Subcutaneous adipose tissue (tissue), 4 donors: ENCODE results near the gene SSBP3. TPM values are rescaled to one million over a fixed set of nuclear protein-coding genes. Genes with fewer than 3 reads are reported as not detected.

ENCODE experiments used
- CTCF ChIP-seq: fragments of 450-650 bp; IDR thresholded peaks from one replicate; pipeline ENCODE4 v1.5.1; 2016; ENCODE audit warnings: low read depth, mild to moderate bottlenecking, control low read depth, antibody characterized with exemption, moderate library complexity
- total RNA-seq, 4 donors: library from RNA; depleted of rRNA; stranded (reverse); fragments of >200 nt; gene quantifications; one replicate each; pipeline ENCODE4 v1.1.0, GENCODE V29; 2016

The SSBP3 gene
- total RNA-seq, 4 donors from 2014 or later, result 19.7 to 28.1 (median 25.1) TPM

DNA sequence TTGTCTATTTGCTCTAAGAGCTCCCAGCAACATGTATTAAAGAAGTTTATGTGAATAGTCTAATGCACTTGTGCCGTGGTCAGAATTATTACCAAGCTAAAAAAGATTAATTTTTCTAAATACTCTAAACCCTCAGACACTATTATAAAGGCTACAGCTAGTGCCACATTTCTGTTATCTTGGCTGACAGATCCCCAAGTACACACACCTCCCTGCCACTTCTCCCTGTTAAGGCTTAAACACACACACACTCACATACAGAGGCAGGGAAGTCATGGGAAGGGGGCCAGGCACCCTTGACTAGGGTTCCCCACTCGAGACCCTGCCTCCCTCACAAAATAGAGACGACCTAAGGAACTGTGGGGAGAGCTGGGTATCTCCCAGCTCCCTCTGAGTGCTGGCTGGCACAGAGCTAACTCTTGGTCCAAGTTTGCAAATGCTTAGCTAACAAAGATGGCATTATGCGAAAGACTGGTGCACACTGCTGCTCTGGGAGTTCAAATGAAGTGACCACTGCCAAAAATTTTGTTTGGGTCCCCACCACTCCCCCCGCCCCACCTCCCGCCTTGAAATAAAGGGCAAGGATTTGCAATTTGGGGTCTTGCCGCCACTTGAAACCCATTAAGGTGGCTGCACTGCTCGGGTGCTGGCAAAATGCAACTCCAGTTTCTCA, 9.8 kb downstream of the SSBP3 start:
- TF ChIP-seq CTCF, result no peak

- no peak for TF ChIP-seq CTCF
These were observed 10.8 kb downstream of the SSBP3 start for GRCh38 chr1:54395281-54395934.

- TF ChIP-seq CTCF, result no peak
These were observed 12.1 kb downstream of the SSBP3 start for GRCh38 chr1:54394104-54394503.

DNA sequence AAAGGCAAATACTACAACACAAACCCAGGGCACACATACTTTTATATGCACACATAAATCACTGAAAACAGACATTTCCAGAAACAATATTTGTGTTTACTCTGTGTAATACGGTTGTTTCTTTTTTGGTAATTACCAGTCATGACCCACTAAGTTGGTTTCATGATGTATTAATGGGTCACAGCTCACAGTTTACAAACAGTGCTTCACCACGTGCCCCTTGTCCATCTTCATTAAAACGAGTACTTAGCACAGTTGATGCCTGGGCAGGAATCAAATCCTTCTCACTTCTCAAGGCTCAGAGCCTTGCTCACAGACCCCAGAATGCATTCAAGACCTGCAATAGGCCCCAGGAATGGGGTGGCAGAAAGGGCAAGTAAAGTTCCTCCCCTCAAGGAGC, 13.8 kb downstream of the SSBP3 start:
- no peak for TF ChIP-seq CTCF

DNA sequence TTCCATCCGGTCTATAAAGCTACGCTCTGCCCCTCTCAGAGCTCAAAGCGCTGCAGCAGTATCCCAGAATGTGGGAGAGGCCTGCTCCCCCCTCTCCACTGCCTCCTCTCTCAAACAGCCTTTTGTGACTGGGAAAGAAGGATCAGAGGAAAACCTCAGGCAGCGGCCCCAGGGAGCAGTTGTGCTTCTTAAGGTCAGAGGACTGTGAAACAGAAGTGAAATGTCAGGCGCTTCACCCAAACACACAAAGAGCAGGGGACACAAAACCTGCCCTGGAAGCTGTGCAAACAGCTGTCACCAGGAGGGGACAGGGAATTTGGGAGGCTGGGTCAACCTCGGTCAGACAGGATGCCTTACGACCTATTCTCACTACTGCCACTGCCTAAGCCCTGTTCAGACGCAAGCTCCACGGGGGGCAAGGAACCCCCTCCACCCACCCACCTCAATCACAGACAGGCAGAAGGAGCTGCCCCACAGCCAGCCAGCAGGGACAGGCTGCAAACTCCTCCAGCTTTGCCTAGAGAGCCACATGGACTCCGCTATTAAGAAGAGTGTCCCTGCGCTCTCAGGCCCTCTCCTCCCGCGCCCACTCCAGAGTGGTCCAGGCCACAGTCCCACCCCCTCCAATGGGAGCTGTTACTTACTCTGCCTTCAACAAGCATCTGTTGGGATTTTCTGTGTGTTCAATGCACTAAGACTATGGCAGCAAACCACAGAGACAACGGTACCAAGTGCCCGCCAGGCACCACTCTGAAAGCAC, 14.6 kb downstream of the SSBP3 start:
- TF ChIP-seq CTCF, result no peak

- no peak for TF ChIP-seq CTCF
These were observed 15.5 kb downstream of the SSBP3 start for GRCh38 chr1:54390655-54391054.

- TF ChIP-seq CTCF, result no peak
These were observed 18.8 kb downstream of the SSBP3 start for GRCh38 chr1:54387419-54387818.
